Tibial artery (tissue), 4 donors: ENCODE results near the gene DCAF7.

Source experiments
- DNase-seq, 2 donors: peaks; one replicate each; pipeline ENCODE4 v3.0.0-alpha.2; 2019
- H3K27ac ChIP-seq, 2 donors: fragments of 200-600 bp; sonication (generic) in 1 of 2; 1 replicate in 1 of 2; 2 replicates in 1 of 2; pipeline ENCODE4 v1.5.1; 2018 to 2019; ENCODE audit warnings: mild to moderate bottlenecking in 1 of 2
- H3K27me3 ChIP-seq, 2 donors: fragments of 200-600 bp; sonication (generic) in 1 of 2; one replicate each; pipeline versions ENCODE4 v1.5.1 to v1.6.0; 2016 to 2019
- H3K36me3 ChIP-seq, 3 donors: fragments of 200-600 bp; sonication (generic) in 2 of 3; one replicate each; pipeline ENCODE4 v1.5.1; 2016 to 2019; ENCODE audit warnings: mild to moderate bottlenecking in 2 of 3
- H3K4me1 ChIP-seq, 4 donors: fragments of 200-600 bp; sonication (generic) in 2 of 4; 1 replicate in 3 of 4; 2 replicates in 1 of 4; pipeline ENCODE4 v1.5.1; 2016 to 2019
- H3K4me3 ChIP-seq, 2 donors: fragments of 200-600 bp; sonication (generic) in 1 of 2; 1 replicate in 1 of 2; 2 replicates in 1 of 2; pipeline ENCODE4 v1.5.1; 2018 to 2019; ENCODE audit warnings: mild to moderate bottlenecking in 2 of 2
- H3K9me3 ChIP-seq, 3 donors: fragments of 200-600 bp; sonication (generic) in 1 of 3; one replicate each; pipeline ENCODE4 v1.5.1; 2016 to 2019
- intact Hi-C: fragments of 100-400 bp; cut with DNase I; formaldehyde crosslinking; loops from one replicate; pipeline ENCODE4 v1.15.0; 2023; ENCODE audit warnings: low total_unique reads
- TF ChIP-seq, protein P1 (sequence below), 2 experiments: fragments of 200-600 bp in 1 of 2; fragments of 450-650 bp in 1 of 2; IDR thresholded peaks; one replicate each; pipeline ENCODE4 v1.5.1; 2017 to 2019; ENCODE audit warnings: antibody characterized with exemption in 2 of 2, mild to moderate bottlenecking in 1 of 2, moderate library complexity in 1 of 2

DCAF7 gene

DNA sequence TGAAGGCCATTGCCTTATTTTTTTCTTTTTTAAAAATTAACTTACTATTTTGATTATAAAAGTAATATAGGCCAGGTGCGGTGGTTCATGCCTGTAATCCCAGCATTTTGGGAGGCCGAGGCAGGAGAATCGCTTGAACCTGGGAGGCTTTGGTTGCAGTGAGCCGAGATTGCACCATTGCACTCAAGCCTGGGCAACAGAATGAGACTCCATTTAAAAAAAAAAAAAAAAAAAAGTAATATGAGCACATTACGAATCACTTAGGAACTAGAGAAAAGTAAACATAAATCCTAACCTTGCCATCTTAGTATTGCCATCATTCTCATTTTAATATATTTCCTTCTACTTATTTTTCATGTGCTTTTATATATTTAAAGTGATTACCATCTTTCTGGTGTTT, 37.5 kb downstream of the DCAF7 start:
- Histone ChIP-seq H3K27ac (no peak overlapping the region), H3K36me3 (peaks cover 70 to 98% (median 83%) of the 10 kb centered on the region in 3 donors)

DNA sequence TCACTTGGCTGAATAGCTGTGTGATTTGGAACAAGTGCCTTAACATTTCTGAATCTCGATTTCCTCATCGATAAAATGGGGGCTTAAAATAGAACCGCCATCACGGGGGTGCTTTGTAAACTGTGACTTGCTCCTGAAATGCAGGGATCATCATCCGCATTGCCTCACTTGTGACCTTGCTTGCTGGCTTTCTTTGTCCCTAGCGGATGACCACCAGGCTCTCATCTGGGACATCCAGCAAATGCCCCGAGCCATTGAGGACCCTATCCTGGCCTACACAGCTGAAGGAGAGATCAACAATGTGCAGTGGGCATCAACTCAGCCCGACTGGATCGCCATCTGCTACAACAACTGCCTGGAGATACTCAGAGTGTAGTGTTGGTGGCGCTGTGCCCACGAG, 38.5 kb downstream of the DCAF7 start:
- TF ChIP-seq, protein P1, sequence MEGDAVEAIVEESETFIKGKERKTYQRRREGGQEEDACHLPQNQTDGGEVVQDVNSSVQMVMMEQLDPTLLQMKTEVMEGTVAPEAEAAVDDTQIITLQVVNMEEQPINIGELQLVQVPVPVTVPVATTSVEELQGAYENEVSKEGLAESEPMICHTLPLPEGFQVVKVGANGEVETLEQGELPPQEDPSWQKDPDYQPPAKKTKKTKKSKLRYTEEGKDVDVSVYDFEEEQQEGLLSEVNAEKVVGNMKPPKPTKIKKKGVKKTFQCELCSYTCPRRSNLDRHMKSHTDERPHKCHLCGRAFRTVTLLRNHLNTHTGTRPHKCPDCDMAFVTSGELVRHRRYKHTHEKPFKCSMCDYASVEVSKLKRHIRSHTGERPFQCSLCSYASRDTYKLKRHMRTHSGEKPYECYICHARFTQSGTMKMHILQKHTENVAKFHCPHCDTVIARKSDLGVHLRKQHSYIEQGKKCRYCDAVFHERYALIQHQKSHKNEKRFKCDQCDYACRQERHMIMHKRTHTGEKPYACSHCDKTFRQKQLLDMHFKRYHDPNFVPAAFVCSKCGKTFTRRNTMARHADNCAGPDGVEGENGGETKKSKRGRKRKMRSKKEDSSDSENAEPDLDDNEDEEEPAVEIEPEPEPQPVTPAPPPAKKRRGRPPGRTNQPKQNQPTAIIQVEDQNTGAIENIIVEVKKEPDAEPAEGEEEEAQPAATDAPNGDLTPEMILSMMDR (IDR thresholded peaks at IDR 0.05) = no peak
- H3K4me1 ChIP-seq = no peaks in the 10 kb centered on the region
- no peaks in the 10 kb centered on the region for H3K9me3 ChIP-seq
- intact Hi-C loops = no loop called here
- H3K4me3 ChIP-seq = no peak overlapping the region
- no peaks in the 10 kb centered on the region for H3K27me3 ChIP-seq
- H3K36me3 ChIP-seq = peaks cover 59 to 98% (median 82%) of the 10 kb centered on the region in 3 donors
- H3K27ac ChIP-seq = no peak overlapping the region
- DNase-seq = no peak

More for the DNA sequence above, 37.5 kb downstream of the DCAF7 start:
- intact Hi-C loops = no loop called here
- H3K27me3 ChIP-seq = no peaks in the 10 kb centered on the region
- no peaks in the 10 kb centered on the region for H3K4me1 ChIP-seq
- H3K9me3 ChIP-seq = no peaks in the 10 kb centered on the region
- no peak overlapping the region for H3K4me3 ChIP-seq
- no peak for DNase-seq
- TF ChIP-seq, protein P1 (IDR thresholded peaks at IDR 0.05) = no peak

DNA sequence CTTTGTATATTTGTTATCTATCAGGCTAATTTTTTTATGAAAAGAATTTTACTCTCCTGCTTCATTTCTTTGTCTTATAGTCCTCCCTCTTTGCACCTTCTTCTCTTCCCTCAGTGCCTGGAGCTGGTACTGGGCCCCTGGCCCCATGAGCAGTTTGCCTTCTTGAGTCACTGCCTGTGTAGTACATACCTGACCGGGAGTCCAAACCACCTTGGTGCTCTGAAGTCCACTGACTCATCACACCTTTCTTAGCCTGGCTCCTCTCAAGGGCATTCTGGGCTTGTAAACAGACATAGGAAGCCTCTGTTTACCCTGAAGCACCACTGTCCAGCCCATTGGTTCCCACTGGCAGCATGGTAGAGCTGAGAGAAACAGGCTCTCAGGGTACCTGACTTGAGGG, 39.4 kb downstream of the DCAF7 start:
- H3K27ac ChIP-seq = no peak overlapping the region
- no peak overlapping the region for H3K4me3 ChIP-seq
- peaks cover 51 to 91% (median 75%) of the 10 kb centered on the region in 3 donors for H3K36me3 ChIP-seq
- no peaks in the 10 kb centered on the region for H3K4me1 ChIP-seq
- H3K9me3 ChIP-seq = no peaks in the 10 kb centered on the region
- H3K27me3 ChIP-seq = no peaks in the 10 kb centered on the region
- DNase-seq = no peak
- TF ChIP-seq, protein P1 (IDR thresholded peaks at IDR 0.05) = no peak
- intact Hi-C loops = no loop called here

DNA sequence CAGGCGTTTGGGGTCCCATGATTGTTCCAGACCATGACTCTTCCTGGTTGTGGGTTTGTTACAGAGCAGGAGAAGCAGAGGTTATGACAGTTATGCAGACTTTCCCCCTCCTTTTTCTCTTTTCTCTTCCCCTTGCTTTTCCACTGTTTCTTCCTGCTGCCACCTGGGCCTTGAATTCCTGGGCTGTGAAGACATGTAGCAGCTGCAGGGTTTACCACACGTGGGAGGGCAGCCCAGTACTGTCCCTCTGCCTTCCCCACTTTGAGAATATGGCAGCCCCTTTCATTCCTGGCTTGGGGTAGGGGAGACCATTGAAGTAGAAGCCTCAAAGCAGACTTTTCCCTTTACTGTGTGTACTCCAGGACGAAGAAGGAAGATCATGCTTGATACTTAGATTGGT, 42.5 kb downstream of the DCAF7 start:
- H3K9me3 ChIP-seq = no peaks in the 10 kb centered on the region
- no peaks in the 10 kb centered on the region for H3K4me1 ChIP-seq
- H3K36me3 ChIP-seq = peaks cover 33 to 60% (median 55%) of the 10 kb centered on the region in 3 donors
- TF ChIP-seq, protein P1 (IDR thresholded peaks at IDR 0.05) = no peak
- H3K4me3 ChIP-seq = no peak overlapping the region
- DNase-seq = no peak
- H3K27me3 ChIP-seq = no peaks in the 10 kb centered on the region
- H3K27ac ChIP-seq = no peak overlapping the region
- intact Hi-C loops = no loop called here

DNA sequence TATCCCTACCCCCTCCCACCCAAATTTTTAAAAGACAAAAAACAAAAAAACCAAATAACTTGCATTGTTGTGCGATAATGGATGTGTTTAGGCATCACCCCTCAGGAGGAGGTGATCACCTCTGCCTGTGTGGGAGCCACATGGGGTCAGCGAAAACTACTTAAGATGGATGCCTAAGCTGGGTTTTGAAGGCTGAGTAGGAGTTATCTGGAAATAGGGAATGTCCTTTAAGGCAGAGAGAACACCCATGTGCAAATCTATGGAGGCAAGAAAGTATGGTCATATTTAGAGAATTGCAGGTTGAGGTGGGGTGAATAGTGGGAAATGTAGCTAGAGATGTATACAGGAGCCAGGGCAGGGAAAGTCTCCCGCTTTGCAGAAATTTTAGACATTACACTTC, 44.9 kb downstream of the DCAF7 start:
- no peak overlapping the region for H3K27ac ChIP-seq
- H3K36me3 ChIP-seq = peaks cover 16 to 37% (median 34%) of the 10 kb centered on the region in 3 donors
- TF ChIP-seq, protein P1 (IDR thresholded peaks at IDR 0.05) = no peak

More for the DNA sequence above, 44.9 kb downstream of the DCAF7 start:
- intact Hi-C loops = no loop called here
- Histone ChIP-seq H3K27me3 (no peaks in the 10 kb centered on the region), H3K4me1 (peaks cover 0 to 4% (median 2%) of the 10 kb centered on the region in 4 donors), H3K4me3 (no peak overlapping the region), H3K9me3 (no peaks in the 10 kb centered on the region)
- no peak for DNase-seq
